RCC 7860 (cell line): Measurements from ENCODE around the gene TRAPPC12.
"Not testable (repeated sequence)": the region's sequence is repeated elsewhere in the genome, so short reads cannot be mapped to it uniquely, and the experiment has no call there.

Experiments used
- DNase-seq: peaks from one replicate; pipeline ENCODE4 v3.0.0-alpha.2; 2015; ENCODE audit warnings: low spot score
- FAIRE-seq: peaks from 2 replicates; lab custom pipeline; 2012; peaks lifted over from hg19 to GRCh38; lab: Jason Lieb, UNC

TRAPPC12 gene

DNA sequence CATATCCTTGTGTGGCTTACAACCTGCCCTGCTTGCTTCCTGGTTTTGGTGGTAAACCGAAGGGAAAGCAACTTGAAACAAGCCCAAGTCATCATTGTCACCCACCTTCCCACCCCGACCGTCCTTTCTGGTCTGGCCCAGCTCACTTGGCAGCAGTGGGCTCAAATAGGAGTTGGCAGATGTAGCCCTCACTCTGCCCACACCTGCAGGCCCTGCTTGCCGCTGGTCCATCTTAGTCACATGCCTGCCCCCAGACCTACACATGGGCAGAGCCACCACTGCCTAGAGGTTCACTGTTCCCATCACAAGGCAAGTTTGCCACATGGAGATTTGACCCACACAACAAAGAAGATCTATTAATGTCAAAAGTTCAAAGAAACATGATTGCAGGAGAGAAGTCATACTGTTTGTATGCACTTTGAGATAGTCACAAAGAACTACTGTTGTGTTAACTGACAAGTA lies 11.2 kb upstream of the TRAPPC12 start:
- no peak for FAIRE-seq
- DNase-seq, result no peak

- FAIRE-seq, DNase-seq: not testable (repeated sequence)
Measured at GRCh38 chr2:3369340-3370181, 9.9 kb upstream of the TRAPPC12 start.

DNA sequence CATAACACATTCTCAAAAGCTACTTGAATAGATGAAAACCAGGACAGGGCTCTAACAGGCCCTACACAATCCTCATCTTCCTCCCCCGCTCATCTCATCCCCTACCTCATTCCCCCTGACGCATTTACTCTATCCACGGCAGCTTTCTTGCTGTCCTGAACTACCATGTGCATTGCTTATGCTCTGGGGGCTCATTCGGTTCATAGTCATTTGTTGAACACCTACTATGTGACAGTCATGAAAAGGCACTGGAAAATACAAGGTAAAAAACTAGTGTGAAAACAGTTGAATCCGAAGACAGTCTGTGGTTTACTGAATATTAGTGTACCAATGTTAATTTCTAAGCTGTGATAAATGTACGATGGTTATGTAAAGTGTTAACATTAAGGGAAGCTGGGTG lies 2.7 kb upstream of the TRAPPC12 start:
- FAIRE-seq (no peak), DNase-seq (no peak)

DNA sequence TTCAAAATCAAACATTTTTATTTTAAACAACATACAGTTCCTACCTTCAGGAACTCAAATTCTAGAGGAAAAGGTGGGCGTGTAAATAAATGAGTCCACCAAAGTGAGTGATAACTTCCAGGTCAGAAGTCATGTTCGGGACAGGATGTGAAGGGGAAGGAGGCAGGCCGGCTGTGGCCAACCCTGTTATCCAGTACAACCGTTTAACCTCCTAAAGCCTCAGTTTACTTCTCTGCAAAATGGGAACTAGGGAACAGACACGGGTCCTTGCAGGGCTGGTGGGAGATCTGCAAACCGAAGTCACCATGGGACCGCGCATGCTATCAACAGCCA lies 2.2 kb upstream of the TRAPPC12 start:
- peak; percentile 42 for DNase-seq
- no peak for FAIRE-seq

- FAIRE-seq (peak; percentile 81), DNase-seq (peak; percentile 96)
Measured at GRCh38 chr2:3377612-3378432, 1.7 kb upstream of the TRAPPC12 start, which contains the start of gene EIPR1. TSS of gene EIPR1 (minus strand) at chr2:3377818. CDS start at chr2:3377689, 129 bp downstream.

- DNase-seq, result no peak
- no peak for FAIRE-seq
Measured at GRCh38 chr2:3379339-3379646, 201 bp upstream of the TRAPPC12 start.

DNA sequence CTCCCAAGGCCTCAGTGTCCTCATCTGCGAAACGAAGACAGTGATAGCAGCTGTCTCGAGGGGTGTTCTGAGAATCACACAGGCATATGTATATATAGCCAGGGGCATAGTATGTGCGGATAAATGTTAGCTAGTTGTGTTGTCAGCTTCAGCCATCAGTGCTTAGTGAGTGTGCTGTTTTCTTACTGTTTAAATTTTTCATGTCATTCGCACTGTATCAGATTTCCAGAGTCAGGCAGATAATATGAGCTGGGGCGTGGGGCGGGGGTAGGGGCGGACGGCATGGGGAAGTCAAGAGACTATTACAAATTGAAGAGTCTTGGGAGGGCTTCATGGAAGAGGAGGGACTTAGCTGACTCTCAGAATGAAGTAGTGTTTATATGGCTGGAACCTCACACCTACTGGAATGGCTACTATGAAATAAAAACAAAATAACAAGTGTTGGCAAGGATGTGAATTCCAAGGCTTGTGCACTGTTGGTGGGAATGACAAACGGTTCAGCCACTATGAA lies 7.0 kb downstream of the TRAPPC12 start:
- DNase-seq (no peak), FAIRE-seq (no peak)

DNA sequence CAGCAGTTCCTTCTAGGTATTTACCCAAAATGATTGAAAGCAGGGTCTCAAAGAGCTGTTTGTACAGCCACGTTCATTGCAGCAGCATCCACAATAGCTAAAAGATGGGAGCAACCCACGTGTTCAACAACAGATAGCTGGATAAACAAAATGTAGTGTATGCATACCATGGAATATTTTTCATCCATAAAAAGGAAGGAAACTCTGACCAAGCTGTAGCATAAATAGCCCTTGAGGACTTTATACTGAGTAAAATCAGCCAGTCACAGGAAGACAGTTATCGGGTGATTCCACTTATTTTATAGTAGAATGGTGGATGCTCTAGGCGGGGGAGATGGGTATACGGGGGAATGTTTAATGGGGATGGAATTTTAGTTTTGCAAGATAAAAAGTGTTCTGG lies 7.5 kb downstream of the TRAPPC12 start:
- FAIRE-seq, result no peak
- DNase-seq, result no peak

DNA sequence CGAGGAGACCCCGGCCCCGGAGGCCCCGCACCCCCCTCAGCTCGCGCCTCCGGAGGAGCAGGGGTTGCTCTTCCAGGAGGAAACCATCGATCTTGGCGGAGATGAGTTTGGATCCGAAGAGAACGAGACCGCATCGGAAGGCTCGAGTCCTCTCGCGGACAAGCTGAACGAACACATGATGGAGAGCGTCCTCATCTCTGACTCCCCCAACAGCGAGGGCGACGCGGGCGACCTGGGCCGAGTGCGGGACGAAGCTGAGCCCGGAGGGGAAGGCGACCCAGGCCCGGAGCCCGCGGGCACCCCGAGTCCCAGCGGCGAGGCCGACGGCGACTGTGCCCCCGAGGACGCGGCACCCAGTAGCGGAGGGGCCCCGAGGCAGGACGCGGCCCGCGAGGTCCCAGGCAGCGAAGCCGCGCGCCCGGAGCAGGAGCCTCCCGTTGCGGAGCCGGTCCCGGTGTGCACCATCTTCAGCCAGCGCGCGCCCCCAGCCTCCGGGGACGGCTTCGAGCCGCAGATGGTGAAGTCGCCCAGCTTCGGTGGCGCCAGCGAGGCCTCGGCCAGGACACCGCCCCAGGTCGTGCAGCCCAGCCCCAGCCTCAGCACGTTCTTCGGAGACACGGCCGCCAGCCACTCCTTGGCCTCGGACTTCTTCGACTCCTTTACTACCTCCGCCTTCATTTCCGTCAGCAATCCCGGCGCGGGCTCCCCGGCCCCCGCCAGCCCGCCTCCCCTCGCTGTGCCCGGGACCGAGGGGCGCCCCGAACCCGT lies 8.3 kb downstream of the TRAPPC12 start:
- no peak for FAIRE-seq
- DNase-seq, result no peak

DNA sequence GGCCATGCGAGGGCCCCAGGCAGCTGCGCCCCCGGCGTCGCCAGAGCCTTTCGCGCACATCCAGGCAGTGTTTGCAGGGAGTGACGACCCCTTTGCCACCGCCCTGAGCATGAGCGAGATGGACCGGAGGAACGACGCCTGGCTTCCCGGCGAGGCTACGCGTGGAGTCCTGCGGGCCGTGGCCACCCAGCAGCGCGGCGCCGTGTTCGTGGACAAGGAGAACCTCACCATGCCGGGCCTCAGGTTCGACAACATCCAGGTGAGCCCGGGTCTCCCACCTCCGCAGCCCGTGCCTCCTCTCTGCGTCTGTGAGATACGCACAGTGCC lies 8.9 kb downstream of the TRAPPC12 start:
- DNase-seq (no peak), FAIRE-seq (no peak)

- no peak for FAIRE-seq
- no peak for DNase-seq
Measured at GRCh38 chr2:3389193-3389592, 9.7 kb downstream of the TRAPPC12 start.

DNA sequence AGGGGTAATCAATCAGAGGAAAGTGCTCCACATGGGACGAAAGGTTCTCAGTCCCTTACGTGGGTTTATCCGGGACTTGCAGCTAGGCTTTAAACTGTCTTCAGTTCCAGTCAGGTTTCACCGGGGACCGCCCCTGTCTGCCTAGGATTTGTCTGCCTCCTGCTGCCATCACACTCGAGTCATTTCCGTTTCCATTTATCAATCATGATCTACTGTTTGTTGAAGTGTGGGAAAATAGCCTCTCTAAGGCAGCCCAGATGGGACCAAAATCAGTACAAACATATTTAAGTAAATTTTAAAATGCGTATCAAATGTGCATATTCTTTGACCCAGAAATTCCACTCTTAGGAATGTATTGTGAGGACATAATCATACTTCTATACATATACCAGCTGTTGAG lies 10.5 kb downstream of the TRAPPC12 start:
- FAIRE-seq (no peak), DNase-seq (no peak)

DNA sequence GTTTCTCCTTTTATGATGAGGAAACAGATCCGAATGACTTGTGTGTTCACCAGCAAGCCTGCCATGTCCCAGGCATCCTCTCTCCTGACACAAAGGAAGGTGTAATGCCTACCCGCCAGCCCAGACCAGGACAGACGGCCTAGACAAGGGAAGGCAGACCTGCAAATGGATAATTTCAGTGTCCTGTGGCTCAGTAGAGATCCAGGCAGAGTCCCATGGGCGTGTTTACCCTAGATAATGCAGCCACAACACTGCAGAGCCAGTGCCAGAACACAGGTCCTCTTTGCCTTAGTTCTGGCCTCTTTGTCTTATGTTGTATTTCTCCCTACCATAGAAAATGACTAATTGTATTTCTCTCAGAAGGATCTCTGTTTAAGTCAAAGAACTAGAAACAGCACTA lies 12.7 kb downstream of the TRAPPC12 start:
- DNase-seq, result no peak
- no peak for FAIRE-seq

GRCh38 chr2:3396920-3397559 lies 17.5 kb downstream of the TRAPPC12 start:
- DNase-seq, result no peak
- no peak for FAIRE-seq

GRCh38 chr2:3398857-3399256 lies 19.4 kb downstream of the TRAPPC12 start:
- no peak for FAIRE-seq
- no peak for DNase-seq

DNA sequence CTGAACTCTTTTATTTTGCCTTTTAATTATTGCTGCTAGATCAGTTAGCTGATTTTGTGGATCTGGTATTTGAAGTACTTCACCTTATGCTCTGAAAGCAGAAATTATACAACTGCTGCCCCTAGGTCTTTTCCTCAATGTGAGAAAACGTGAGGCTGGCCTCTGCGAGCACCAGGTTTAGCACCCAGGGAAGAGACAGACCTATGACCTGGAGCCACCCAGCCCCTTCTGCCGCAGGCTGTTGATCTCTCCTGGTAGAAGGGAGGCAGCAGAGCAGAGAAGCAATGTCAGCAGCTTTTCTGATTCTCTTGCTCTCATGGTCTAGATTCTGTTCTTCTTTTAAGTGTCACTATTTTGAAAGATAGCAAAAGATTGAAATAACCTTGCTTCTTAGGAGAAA lies 19.9 kb downstream of the TRAPPC12 start:
- FAIRE-seq, result no peak
- DNase-seq, result no peak

GRCh38 chr2:3399829-3400228 lies 20.3 kb downstream of the TRAPPC12 start:
- FAIRE-seq (no peak), DNase-seq (no peak)

DNA sequence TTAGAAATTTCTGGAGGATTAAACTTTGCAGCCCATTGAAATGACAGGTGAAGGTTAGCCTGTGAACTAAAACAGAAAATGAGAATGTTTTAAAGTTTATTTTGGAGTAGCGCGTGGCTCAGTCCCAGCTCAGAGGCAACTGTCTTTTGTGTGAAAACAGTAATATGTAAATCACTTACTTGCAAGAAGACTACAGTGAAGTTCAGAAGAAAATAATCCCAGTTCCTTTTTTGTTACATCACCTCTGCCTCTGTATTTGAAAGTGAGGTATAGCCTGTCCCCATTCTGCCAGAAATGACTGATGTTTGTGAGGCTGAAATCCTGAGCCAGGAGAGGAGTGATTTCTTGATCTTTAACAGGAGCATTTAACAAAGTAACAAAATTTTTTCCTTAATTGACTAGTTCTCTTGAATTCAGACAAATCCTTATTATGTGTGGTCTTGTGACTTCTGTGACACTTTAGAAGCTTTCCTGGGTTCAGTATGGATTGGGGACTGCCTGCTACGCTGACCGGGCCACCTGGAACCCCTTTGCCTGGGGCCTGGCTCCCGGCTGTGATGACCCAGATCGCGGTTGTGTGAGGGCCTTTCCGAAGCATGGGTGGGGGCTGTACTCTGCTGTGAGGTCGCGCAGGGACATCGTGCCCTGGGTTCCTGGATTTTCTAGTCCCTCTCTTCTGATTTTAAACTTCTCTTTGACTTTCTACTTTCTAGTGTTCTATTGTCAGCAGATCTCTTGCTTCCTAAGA lies 24.3 kb downstream of the TRAPPC12 start:
- FAIRE-seq (no peak), DNase-seq (no peak)

DNA sequence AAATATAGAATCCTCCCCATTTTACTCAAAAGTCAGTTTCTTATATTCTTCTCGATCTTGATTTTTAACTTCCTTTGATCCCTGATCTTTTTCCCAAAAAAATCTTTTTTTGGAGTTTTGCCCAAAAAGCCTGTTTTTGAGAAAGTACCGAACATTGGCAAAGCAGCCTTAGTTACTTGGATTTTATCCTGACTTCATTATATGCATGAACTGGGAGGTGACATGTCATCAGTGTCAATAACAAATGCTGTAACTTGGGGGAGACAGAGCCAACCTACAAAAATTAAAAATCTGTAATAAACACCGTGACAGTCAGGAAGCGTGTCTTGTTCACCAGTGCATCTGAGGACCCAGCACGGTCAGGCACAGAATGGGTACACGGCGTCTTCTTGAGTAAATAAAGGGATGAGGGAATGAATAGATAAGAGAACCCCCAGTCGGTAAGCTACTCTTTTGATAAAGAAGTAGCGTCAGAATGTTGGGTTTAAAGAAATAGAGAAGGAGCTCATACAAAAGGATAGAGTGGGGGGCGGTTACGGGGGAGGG lies 24.9 kb downstream of the TRAPPC12 start:
- DNase-seq (no peak), FAIRE-seq (no peak)

GRCh38 chr2:3405307-3405706 lies 25.8 kb downstream of the TRAPPC12 start:
- FAIRE-seq (no peak), DNase-seq (no peak)
